Endothelial cell of umbilical vein (primary cell): ENCODE data around the gene C16orf87. TPM values are rescaled to one million over a fixed set of nuclear protein-coding genes. Genes with fewer than 3 reads are reported as not detected.

Experiments
- BruUV-seq: library from RNA; stranded (reverse); fragments of 400-500 nt; replicated peaks from 2 replicates; lab custom pipeline; 2021; lab: Mats Ljungman, UMichigan
- CTCF ChIA-PET: fragments of 300-600, 350-600 bp; sonication (Branson Sonifier 250); formaldehyde crosslinking; loops from one replicate; lab custom pipeline; 2021; ENCODE audit warnings: antibody characterized with exemption, inconsistent platforms; lab: Charles Lee
- POLR2A ChIA-PET: fragments of 300-600, 350-600 bp; sonication (Branson Sonifier 250); formaldehyde crosslinking; loops from one replicate; lab custom pipeline; 2021; ENCODE audit warnings: antibody characterized with exemption, inconsistent platforms; lab: Charles Lee
- DNase-seq: peaks from one replicate; pipeline ENCODE4 v3.0.0-alpha.2; 2011; ENCODE audit warnings: low read depth, low spot score
- FAIRE-seq: peaks from 2 replicates; lab custom pipeline; 2011; peaks lifted over from hg19 to GRCh38; lab: Jason Lieb, UNC
- H2AFZ ChIP-seq: 2 replicates; pipeline ENCODE4 v1.6.0; 2012; ENCODE audit warnings: low read depth, low read length, control low read depth, inconsistent platforms
- H3K27ac ChIP-seq: 2 replicates; pipeline ENCODE4 v1.5.1; 2011; ENCODE audit warnings: low read depth, mild to moderate bottlenecking, control low read depth, low read length, moderate library complexity; ENCODE audit not compliant: insufficient read depth
- H3K27me3 ChIP-seq, 2 experiments: 2 replicates each; pipeline versions ENCODE4 v1.6.0 to v1.6.1; 2011; ENCODE audit warnings: low read length in 2 of 2, mixed read lengths in 1 of 2; ENCODE audit not compliant: control insufficient read depth in 2 of 2, insufficient read depth in 2 of 2
- H3K36me3 ChIP-seq, 2 experiments: 2 replicates in 1 of 2; 3 replicates in 1 of 2; pipeline ENCODE4 v1.5.1; 2011; ENCODE audit warnings: low read length in 2 of 2, mild to moderate bottlenecking in 1 of 2, moderate library complexity in 1 of 2; ENCODE audit not compliant: control insufficient read depth in 2 of 2, insufficient read depth in 2 of 2; ENCODE audit errors: extremely low read depth in 1 of 2
- H3K4me1 ChIP-seq: 3 replicates; pipeline ENCODE4 v1.5.1; 2011; ENCODE audit warnings: mild to moderate bottlenecking, low read length; ENCODE audit not compliant: control insufficient read depth, insufficient read depth; ENCODE audit errors: extremely low read depth
- H3K4me2 ChIP-seq: 2 replicates; pipeline ENCODE4 v1.6.1; 2011; ENCODE audit warnings: low read length, control low read depth, mixed read lengths; ENCODE audit not compliant: insufficient read depth
- H3K4me3 ChIP-seq, 3 experiments: fragments of 200-600 bp in 1 of 3; sonication (generic), shearing (Covaris generic) in 1 of 3; replicated peaks in 1 of 3; 2 replicates each; pipeline ENCODE4 v1.5.1; 2011 to 2016; ENCODE audit warnings: control low read depth in 3 of 3, low read length in 3 of 3, mild to moderate bottlenecking in 2 of 3, inconsistent platforms in 1 of 3, low read depth in 1 of 3, moderate library complexity in 1 of 3; ENCODE audit not compliant: insufficient read depth in 1 of 3
- H3K79me2 ChIP-seq: 2 replicates; pipeline ENCODE4 v1.6.0; 2012; ENCODE audit warnings: low read length, inconsistent platforms; ENCODE audit not compliant: control insufficient read depth, insufficient read depth
- H3K9ac ChIP-seq: replicated peaks from 2 replicates; pipeline ENCODE3; 2011; ENCODE audit warnings: low read length, control low read depth; ENCODE audit not compliant: insufficient read depth; ENCODE audit errors: extremely low read depth
- H3K9me1 ChIP-seq: replicated peaks from 3 replicates; pipeline ENCODE4 v1.6.0; 2011; ENCODE audit warnings: mild to moderate bottlenecking, low read length; ENCODE audit not compliant: control insufficient read depth, insufficient read depth; ENCODE audit errors: extremely low read depth
- H3K9me3 ChIP-seq: replicated peaks from 2 replicates; pipeline ENCODE4 v1.5.1; 2012; ENCODE audit warnings: low read length, inconsistent platforms; ENCODE audit not compliant: control insufficient read depth, insufficient read depth
- H4K20me1 ChIP-seq: replicated peaks from 2 replicates; pipeline ENCODE3; 2011; ENCODE audit warnings: mild to moderate bottlenecking, low read length; ENCODE audit not compliant: control insufficient read depth, insufficient read depth; ENCODE audit errors: extremely low read depth
- CTCF ChIP-seq, 2 donors: IDR thresholded peaks; 1 replicate in 1 of 2; 2 replicates in 1 of 2; pipeline ENCODE4 v1.5.1; 2011; ENCODE audit warnings: low read length in 2 of 2, mild to moderate bottlenecking in 2 of 2, moderate library complexity in 2 of 2, control low read depth in 1 of 2, inconsistent platforms in 1 of 2, low read depth in 1 of 2; ENCODE audit not compliant: insufficient read depth in 1 of 2; ENCODE audit errors: extremely low read depth in 1 of 2
- EZH2 ChIP-seq: IDR thresholded peaks from 2 replicates; pipeline ENCODE4 v1.6.1; 2012; ENCODE audit warnings: borderline replicate concordance, low read depth, mild to moderate bottlenecking, moderate library complexity, low read length, inconsistent platforms; ENCODE audit not compliant: severe bottlenecking
- FOS ChIP-seq: IDR thresholded peaks from 2 replicates; pipeline ENCODE4 v1.6.1; 2011; ENCODE audit warnings: mild to moderate bottlenecking, low read length, moderate library complexity, borderline replicate concordance; ENCODE audit not compliant: insufficient read depth
- GATA2 ChIP-seq: IDR thresholded peaks from 2 replicates; pipeline ENCODE4 v1.7.0; 2011; ENCODE audit warnings: low read depth, mild to moderate bottlenecking, moderate library complexity, mixed read lengths, low read length; ENCODE audit not compliant: insufficient read length, insufficient read depth
- JUN ChIP-seq: IDR thresholded peaks from 2 replicates; pipeline ENCODE4 v1.6.1; 2011; ENCODE audit warnings: borderline replicate concordance, low read depth; ENCODE audit not compliant: insufficient read length, insufficient read depth
- MAX ChIP-seq: IDR thresholded peaks from 2 replicates; pipeline ENCODE4 v1.6.1; 2011; ENCODE audit not compliant: insufficient read depth, insufficient read length
- MYC ChIP-seq: IDR thresholded peaks from one replicate; pipeline ENCODE4 v1.6.1; 2011; ENCODE audit warnings: mild to moderate bottlenecking, low read depth, low read length
- POLR2A ChIP-seq: IDR thresholded peaks from 2 replicates; pipeline ENCODE4 v1.6.1; 2012; ENCODE audit warnings: low read depth, mild to moderate bottlenecking, control low read depth, low read length
- POLR2AphosphoS5 ChIP-seq: IDR thresholded peaks from 2 replicates; pipeline ENCODE4 v1.6.1; 2012; ENCODE audit warnings: low read depth, mild to moderate bottlenecking, control low read depth, low read length, moderate library complexity; ENCODE audit not compliant: insufficient read depth
- dilution Hi-C: fragments of 300-500 bp; cut with MboI; formaldehyde crosslinking; loops from one replicate; pipeline ENCODE4 v1.15.0; 2019; ENCODE audit warnings: low sequenced_read_pairs; ENCODE audit not compliant: extremely low pct_ligation_motif_present
- intact Hi-C: fragments of 100-400 bp; cut with micrococcal nuclease; formaldehyde crosslinking; loops from one replicate; pipeline ENCODE4 v1.10.0; 2022
- polyA plus RNA-seq, 4 experiments: library from polyadenylated mRNA; depleted of rRNA in 3 of 4; stranded (reverse) in 3 of 4; unstranded in 1 of 4; fragments of >200 nt; gene quantifications; 2 replicates each; pipeline versions ENCODE4 v1.2.1 to v1.2.3, GENCODE V29; 2011 to 2012; ENCODE audit warnings: missing spikeins in 1 of 4
- total RNA-seq: library from RNA; stranded (reverse); gene quantifications from 2 replicates; pipeline ENCODE4 v1.2.3, GENCODE V29; 2021

C16orf87 gene
- total and polyA plus RNA-seq, 2 donors (not counting 3 experiments of a cell fraction or from before 2014, with no cell fraction given), result 2.4 to 8.5 TPM

DNA sequence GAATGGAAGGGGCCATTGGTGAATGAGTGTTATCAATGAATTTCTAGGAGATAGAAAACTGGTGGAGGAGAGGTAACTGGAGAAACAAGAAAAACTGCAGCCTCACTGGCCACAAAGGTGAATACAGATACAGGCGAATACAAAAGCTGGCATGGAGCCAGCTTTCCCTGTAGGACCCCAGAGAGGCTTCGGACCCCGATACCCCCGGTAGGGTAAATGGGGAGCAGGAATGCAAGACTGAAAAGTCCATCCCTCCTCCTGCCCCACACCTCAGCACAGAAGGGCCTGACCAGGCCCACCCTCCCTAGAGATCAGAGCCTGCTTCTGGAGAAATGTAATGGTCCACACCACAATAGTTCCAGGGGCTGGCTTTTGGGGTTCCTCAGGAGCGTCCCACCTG lies 78.0 kb downstream of the C16orf87 start:
- Histone ChIP-seq H3K9me1 (no peaks in the 10 kb centered on the region), H3K27me3 (peaks cover 0 to 7% of the 10 kb centered on the region in 2 experiments), H3K36me3 (no peaks in the 10 kb centered on the region), H3K4me2 (no peak overlapping the region), H3K9ac (no peak overlapping the region), H3K4me1 (no peaks in the 10 kb centered on the region), H3K4me3 (no peak overlapping the region), H4K20me1 (no peaks in the 10 kb centered on the region), H2AFZ (no peak overlapping the region), H3K9me3 (no peaks in the 10 kb centered on the region), H3K27ac (no peak overlapping the region), H3K79me2 (no peaks in the 10 kb centered on the region)
- intact Hi-C loops, result no loop called here
- ChIA-PET CTCF (no interaction called here), POLR2A (no interaction called here)
- DNase-seq, result no peak
- no TSS peak for BruUV-seq
- no peak for FAIRE-seq
- no peak for TF ChIP-seq EZH2
- no peak for TF ChIP-seq CTCF (IDR thresholded peaks at IDR 0.05; ENCODE audit: extremely low read depth in 1 of 2, insufficient read depth in 1 of 2, low read depth in 1 of 2, low read length in 2 of 2)
- TF ChIP-seq FOS, result no peak
- TF ChIP-seq POLR2A, result no peak
- no peak for TF ChIP-seq POLR2AphosphoS5
- no peak for TF ChIP-seq MYC
- no peak for TF ChIP-seq JUN
- dilution Hi-C loops, result no loop called here

- ChIA-PET POLR2A (no interaction called here), CTCF (no interaction called here)
- no peak for FAIRE-seq
- intact Hi-C loops (no loop called here), dilution Hi-C loops (no loop called here)
- no peaks in the 10 kb centered on the region for H3K9me3 ChIP-seq
- H3K4me3 ChIP-seq, result no peak overlapping the region
- no peak overlapping the region for H2AFZ ChIP-seq
- peaks cover 0 to under 1% of the 10 kb centered on the region in 2 experiments for H3K27me3 ChIP-seq
- no peaks in the 10 kb centered on the region for H3K4me1 ChIP-seq
- H3K9ac ChIP-seq, result no peak overlapping the region
- H3K9me1 ChIP-seq, result no peaks in the 10 kb centered on the region
- no peaks in the 10 kb centered on the region for H3K79me2 ChIP-seq
- no peak for DNase-seq
- no TSS peak for BruUV-seq
- no peak overlapping the region for H3K27ac ChIP-seq
- H3K36me3 ChIP-seq, result no peaks in the 10 kb centered on the region
- H4K20me1 ChIP-seq, result no peaks in the 10 kb centered on the region
- no peak for TF ChIP-seq MYC
- no peak for TF ChIP-seq EZH2
- TF ChIP-seq POLR2A, result no peak
- no peak for TF ChIP-seq POLR2AphosphoS5
- no peak for TF ChIP-seq JUN
- TF ChIP-seq CTCF (IDR thresholded peaks at IDR 0.05; ENCODE audit: extremely low read depth in 1 of 2, insufficient read depth in 1 of 2, low read depth in 1 of 2, low read length in 2 of 2), result no peak
- no peak for TF ChIP-seq FOS
- no peak for TF ChIP-seq GATA2
- TF ChIP-seq MAX, result no peak
- no peak overlapping the region for H3K4me2 ChIP-seq
These were observed 79.6 kb downstream of the C16orf87 start for GRCh38 chr16:46751381-46751780.
